Body of pancreas (tissue), 4 donors: ENCODE measurements around the gene GRIK2. TPM values are rescaled to one million over a fixed set of nuclear protein-coding genes. Genes with fewer than 3 reads are reported as not detected.
A peak's percentile ranks its signal among the peaks of the same experiment; 100 is the strongest.

Experiments
- ATAC-seq: fragments of 150-250 bp; one replicate; pipeline ENCODE4 v1.9.1; 2016
- DNase-seq, 4 donors: peaks; one replicate each; pipeline ENCODE4 v3.0.0-alpha.2; 2019
- H3K27ac ChIP-seq, 4 donors: fragments of 200-600 bp; sonication (generic); 1 replicate in 3 of 4; 2 replicates in 1 of 4; pipeline versions ENCODE4 v1.5.1 to v1.6.1; 2016 to 2019; ENCODE audit warnings: mild to moderate bottlenecking in 1 of 4, mixed read lengths in 1 of 4, moderate library complexity in 1 of 4
- H3K27me3 ChIP-seq, 2 donors: fragments of 200-600 bp; sonication (generic); one replicate each; pipeline ENCODE4 v1.6.0; 2016; ENCODE audit warnings: mild to moderate bottlenecking in 1 of 2
- H3K36me3 ChIP-seq, 2 donors: fragments of 200-600 bp; sonication (generic); replicated peaks in 1 of 2; 2 replicates each; pipeline ENCODE4 v1.5.1; 2016; ENCODE audit warnings: low read depth in 2 of 2; ENCODE audit not compliant: insufficient read depth in 1 of 2
- H3K4me1 ChIP-seq: fragments of 200-600 bp; sonication (generic); one replicate; pipeline ENCODE4 v1.6.0; 2016
- H3K4me3 ChIP-seq, 2 donors: fragments of 200-600 bp; sonication (generic); 1 replicate in 1 of 2; 2 replicates in 1 of 2; pipeline ENCODE4 v1.5.1; 2016 to 2019
- H3K9me3 ChIP-seq, 3 donors: fragments of 200-600 bp; sonication (generic); 1 replicate in 2 of 3; 2 replicates in 1 of 3; pipeline ENCODE4 v1.5.1; 2016
- POLR2A ChIP-seq, 3 donors: fragments of 450-650 bp; IDR thresholded peaks; one replicate each; pipeline ENCODE4 v1.6.1; 2016; ENCODE audit warnings: antibody characterized with exemption in 3 of 3, mild to moderate bottlenecking in 2 of 3
- WGBS, 2 donors: methylation state at CpG; one replicate each; pipeline ENCODE4 v1.1.5; 2017; 5-methylcytosine and 5-hydroxymethylcytosine counted together
- intact Hi-C: fragments of 100-400 bp; cut with DNase I; formaldehyde crosslinking; loops from one replicate; pipeline ENCODE4 v1.15.1; 2023
- total RNA-seq, 2 donors: library from RNA; depleted of rRNA; stranded (reverse); fragments of >200 nt; gene quantifications; one replicate each; pipeline ENCODE4 v1.1.0, GENCODE V29; 2016
- TF ChIP-seq, protein P1 (sequence below), 7 experiments: fragments of 450-650 bp in 4 of 7; fragments of 200-600 bp in 3 of 7; sonication (generic) in 3 of 7; IDR thresholded peaks; one replicate each; pipeline ENCODE4 v1.5.1; 2016 to 2019; ENCODE audit warnings: antibody characterized with exemption in 7 of 7

Gene GRIK2
- total RNA-seq, 2 donors from 2014 or later = 0.52 to 7.9 TPM

DNA sequence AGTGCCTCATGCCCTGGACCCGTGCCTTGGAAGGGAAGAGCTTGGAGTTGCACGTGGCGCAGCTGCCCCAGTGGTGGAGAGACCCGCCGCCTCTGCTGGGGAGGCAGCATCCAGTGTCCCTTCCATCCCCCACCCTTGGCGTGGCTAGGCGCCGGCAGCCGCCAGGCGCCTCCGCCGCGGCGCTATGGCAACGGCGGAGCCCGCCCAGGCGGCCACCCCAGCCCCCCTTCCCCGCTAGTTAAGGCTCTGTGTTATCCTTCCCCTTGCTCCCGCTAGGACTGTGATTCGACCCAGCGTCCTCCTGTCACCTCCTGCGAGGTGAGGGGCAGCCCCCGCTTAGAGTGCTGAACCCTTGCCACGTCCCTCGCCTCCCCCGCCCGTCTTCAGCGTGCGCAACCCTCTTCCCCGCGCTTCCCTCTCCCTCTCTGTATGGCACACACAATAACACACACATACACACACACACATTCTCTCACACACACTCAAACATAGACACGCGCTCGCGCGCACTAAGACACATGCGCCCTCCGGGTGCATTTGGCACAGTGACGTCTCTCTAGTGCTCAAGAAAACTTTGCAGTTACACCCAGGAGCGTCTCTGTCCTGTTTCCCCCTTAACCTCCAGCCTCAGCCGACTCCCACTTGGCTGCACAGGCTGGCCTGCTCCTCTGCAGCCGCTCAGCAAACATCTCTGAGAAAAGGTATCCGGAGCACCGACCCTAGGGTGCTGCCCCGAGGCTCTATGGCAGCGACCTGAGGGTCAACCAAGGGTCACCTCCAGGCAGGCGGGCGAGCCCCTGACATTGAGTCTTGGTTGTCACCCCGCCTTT lies 8.5 kb downstream of the GRIK2 start:
- TF ChIP-seq, protein P1, sequence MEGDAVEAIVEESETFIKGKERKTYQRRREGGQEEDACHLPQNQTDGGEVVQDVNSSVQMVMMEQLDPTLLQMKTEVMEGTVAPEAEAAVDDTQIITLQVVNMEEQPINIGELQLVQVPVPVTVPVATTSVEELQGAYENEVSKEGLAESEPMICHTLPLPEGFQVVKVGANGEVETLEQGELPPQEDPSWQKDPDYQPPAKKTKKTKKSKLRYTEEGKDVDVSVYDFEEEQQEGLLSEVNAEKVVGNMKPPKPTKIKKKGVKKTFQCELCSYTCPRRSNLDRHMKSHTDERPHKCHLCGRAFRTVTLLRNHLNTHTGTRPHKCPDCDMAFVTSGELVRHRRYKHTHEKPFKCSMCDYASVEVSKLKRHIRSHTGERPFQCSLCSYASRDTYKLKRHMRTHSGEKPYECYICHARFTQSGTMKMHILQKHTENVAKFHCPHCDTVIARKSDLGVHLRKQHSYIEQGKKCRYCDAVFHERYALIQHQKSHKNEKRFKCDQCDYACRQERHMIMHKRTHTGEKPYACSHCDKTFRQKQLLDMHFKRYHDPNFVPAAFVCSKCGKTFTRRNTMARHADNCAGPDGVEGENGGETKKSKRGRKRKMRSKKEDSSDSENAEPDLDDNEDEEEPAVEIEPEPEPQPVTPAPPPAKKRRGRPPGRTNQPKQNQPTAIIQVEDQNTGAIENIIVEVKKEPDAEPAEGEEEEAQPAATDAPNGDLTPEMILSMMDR (IDR thresholded peaks at IDR 0.05) = no peak
- no peak for TF ChIP-seq POLR2A (IDR thresholded peaks at IDR 0.05)
- intact Hi-C loops = no loop called here
- Histone ChIP-seq H3K27ac (no peak overlapping the region), H3K4me1 (no peaks in the 10 kb centered on the region), H3K4me3 (no peak overlapping the region), H3K9me3 (no peaks in the 10 kb centered on the region), H3K36me3 (no peaks in the 10 kb centered on the region), H3K27me3 (no peaks in the 10 kb centered on the region)
- 6 to 9% methylated on average over 28 to 49 of the region's 50 CpGs for WGBS, 2 donors
- peak in 1 of 4 donors; percentile 7 for DNase-seq
- ATAC-seq = no peak

DNA sequence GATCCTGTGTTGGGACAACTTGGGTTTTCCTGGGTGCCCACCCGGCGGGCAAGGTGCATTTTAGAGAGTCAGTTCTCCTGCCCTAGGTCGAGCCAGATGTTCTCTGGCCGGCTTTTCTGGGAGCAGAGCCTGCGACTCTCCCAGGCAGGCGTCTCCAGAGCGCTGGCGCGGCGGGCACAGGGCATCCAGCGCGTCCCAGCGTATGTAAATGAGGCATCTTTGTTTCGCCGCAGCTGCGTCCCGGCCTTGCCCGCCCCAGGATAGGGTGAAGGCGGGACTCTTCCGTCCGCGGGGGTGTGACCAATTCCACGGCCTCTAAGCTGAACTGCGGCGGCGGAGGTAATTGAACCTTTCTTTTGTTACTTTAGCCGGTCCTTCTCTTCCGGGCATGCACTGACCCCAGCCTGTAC lies 9.1 kb downstream of the GRIK2 start:
- Histone ChIP-seq H3K36me3 (no peaks in the 10 kb centered on the region), H3K27me3 (no peaks in the 10 kb centered on the region), H3K9me3 (no peaks in the 10 kb centered on the region), H3K4me3 (no peak overlapping the region), H3K4me1 (no peaks in the 10 kb centered on the region), H3K27ac (no peak overlapping the region)
- TF ChIP-seq, protein P1 (IDR thresholded peaks at IDR 0.05) = no peak
- TF ChIP-seq POLR2A (IDR thresholded peaks at IDR 0.05) = no peak
- intact Hi-C loops = no loop called here
- 4 to 5% methylated on average over 12 to 28 of the region's 28 CpGs for WGBS, 2 donors
- no peak for ATAC-seq
- DNase-seq = peak in 1 of 4 donors; percentile 13

DNA sequence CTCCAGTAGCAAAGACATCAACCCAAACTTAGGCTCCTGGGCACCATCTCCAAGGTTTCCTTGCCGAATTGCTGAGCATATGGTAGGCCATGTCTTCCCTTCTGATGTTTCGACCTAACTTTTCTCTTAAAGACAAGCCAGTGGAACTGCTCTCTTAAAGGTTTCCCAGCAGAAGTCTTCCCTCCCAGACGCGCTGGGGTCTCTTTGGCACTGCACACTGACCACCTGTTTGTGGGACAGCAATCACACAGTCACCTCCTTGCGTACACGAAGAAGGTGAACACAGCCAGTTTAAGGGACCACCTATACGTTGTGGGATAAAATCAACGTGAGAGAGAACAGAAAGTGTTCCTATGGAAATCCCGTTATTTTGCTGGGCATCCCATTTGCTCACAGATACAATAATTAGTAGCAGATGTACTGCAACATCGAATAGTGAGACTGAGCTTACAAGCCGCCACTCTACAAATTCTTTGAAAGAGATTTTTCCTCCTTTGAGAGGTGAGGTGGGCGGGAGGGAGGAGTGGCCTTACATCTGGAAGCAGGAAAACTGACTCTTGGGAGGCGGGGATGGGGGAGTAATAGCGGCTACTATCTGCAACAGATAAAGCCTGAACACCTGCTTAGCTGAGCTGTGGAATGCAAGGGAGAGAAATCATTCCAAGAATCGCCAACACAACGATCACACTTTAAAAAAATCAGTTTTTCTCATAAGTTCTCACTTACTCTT lies 9.9 kb downstream of the GRIK2 start:
- no peak for ATAC-seq
- no peaks in the 10 kb centered on the region for H3K27me3 ChIP-seq
- no peak overlapping the region for H3K27ac ChIP-seq
- no peak overlapping the region for H3K4me3 ChIP-seq
- no peaks in the 10 kb centered on the region for H3K4me1 ChIP-seq
- H3K36me3 ChIP-seq = no peaks in the 10 kb centered on the region
- TF ChIP-seq, protein P1 (IDR thresholded peaks at IDR 0.05) = no peak
- TF ChIP-seq POLR2A (IDR thresholded peaks at IDR 0.05) = no peak
- intact Hi-C loops = no loop called here
- no peaks in the 10 kb centered on the region for H3K9me3 ChIP-seq
- no peak for DNase-seq
- 21 to 22% methylated on average over 16 of the region's 16 CpGs for WGBS, 2 donors

DNA sequence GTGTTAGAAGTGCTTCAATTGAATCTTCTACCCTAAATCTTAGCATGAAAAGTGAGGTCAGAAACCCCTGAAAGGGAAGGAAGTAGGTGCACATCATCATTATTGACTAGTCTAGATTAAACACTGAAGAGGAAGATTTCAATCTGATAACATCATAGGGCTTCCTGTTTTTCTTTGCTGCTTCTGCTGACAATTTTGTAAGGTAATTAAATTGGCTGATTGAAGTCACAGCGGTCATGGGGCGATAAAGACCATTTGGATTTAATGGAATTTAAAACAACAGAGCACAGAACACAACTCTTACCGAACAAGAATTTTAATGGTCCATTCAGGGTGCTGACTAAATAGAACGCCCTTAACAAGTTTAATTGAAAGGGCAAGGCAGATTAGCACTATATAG lies 11.3 kb downstream of the GRIK2 start:
- WGBS, 2 donors = 42 to 57% methylated on average over 4 of the region's 4 CpGs
- no peak for ATAC-seq
- TF ChIP-seq, protein P1 (IDR thresholded peaks at IDR 0.05) = no peak
- no peak for TF ChIP-seq POLR2A (IDR thresholded peaks at IDR 0.05)
- intact Hi-C loops = no loop called here
- Histone ChIP-seq H3K4me3 (no peak overlapping the region), H3K9me3 (no peaks in the 10 kb centered on the region), H3K27me3 (no peaks in the 10 kb centered on the region), H3K27ac (no peak overlapping the region), H3K4me1 (no peaks in the 10 kb centered on the region), H3K36me3 (no peaks in the 10 kb centered on the region)
- DNase-seq = no peak
